SU-DHL-6 (cell line): Measurements from ENCODE around the gene CISTR.
A peak's percentile ranks its signal among the peaks of the same experiment; 100 is the strongest.

ENCODE experiments used
- H2AFZ ChIP-seq: fragments of 200-600 bp; sonication (generic); 2 replicates; pipeline ENCODE4 v1.6.1; 2014; ENCODE audit warnings: low read depth, mild to moderate bottlenecking, moderate library complexity, mixed read lengths, antibody characterized with exemption, low read length; ENCODE audit not compliant: severe bottlenecking
- H3F3A ChIP-seq: fragments of 200-600 bp; shearing (Covaris generic); 2 replicates; pipeline ENCODE4 v1.6.0; 2016; ENCODE audit warnings: antibody characterized with exemption, mild to moderate bottlenecking; ENCODE audit not compliant: insufficient read depth
- H3K27ac ChIP-seq: fragments of 200-600 bp; sonication (generic); 2 replicates; pipeline ENCODE4 v1.5.1; 2016; ENCODE audit warnings: low read depth, mild to moderate bottlenecking, low read length, moderate library complexity, mixed read lengths
- H3K27me3 ChIP-seq: fragments of 200-600 bp; sonication (generic), shearing (Covaris generic); 2 replicates; pipeline ENCODE4 v1.6.0; 2014; ENCODE audit warnings: mild to moderate bottlenecking, low read length
- H3K36me3 ChIP-seq: fragments of 200-600 bp; sonication (generic); 2 replicates; pipeline ENCODE4 v1.6.1; 2014; ENCODE audit warnings: mild to moderate bottlenecking, low read length, mixed read lengths
- H3K4me2 ChIP-seq: fragments of 300-600, 200-600 bp; shearing (Covaris generic), sonication (generic); 2 replicates; pipeline ENCODE4 v1.6.0; 2014; ENCODE audit warnings: low read length, low read depth, mild to moderate bottlenecking; ENCODE audit not compliant: poor library complexity, severe bottlenecking
- H3K4me3 ChIP-seq: fragments of 200-600 bp; sonication (generic); 2 replicates; pipeline ENCODE4 v1.5.1; 2014; ENCODE audit warnings: antibody characterized with exemption, low read length, mild to moderate bottlenecking, mixed read lengths; ENCODE audit not compliant: insufficient read depth, poor library complexity, severe bottlenecking
- H3K79me2 ChIP-seq: fragments of 200-600 bp; sonication (generic); 2 replicates; pipeline ENCODE4 v1.6.1; 2014; ENCODE audit warnings: mild to moderate bottlenecking, low read length, moderate library complexity; ENCODE audit not compliant: insufficient read depth
- H3K9ac ChIP-seq: fragments of 200-600 bp; sonication (generic); 2 replicates; pipeline ENCODE4 v1.7.0; 2014; ENCODE audit warnings: mild to moderate bottlenecking, low read length
- H3K9me2 ChIP-seq: fragments of 200-600 bp; sonication (generic); replicated peaks from 2 replicates; pipeline ENCODE4 v1.6.1; 2014; ENCODE audit warnings: low read length; ENCODE audit not compliant: insufficient read depth
- H3K9me3 ChIP-seq: fragments of 200-600 bp; sonication (generic); 2 replicates; pipeline ENCODE4 v1.6.1; 2014; ENCODE audit warnings: low read length, mixed read lengths; ENCODE audit not compliant: insufficient read depth
- H4K20me1 ChIP-seq: fragments of 200-600 bp; sonication (generic); 2 replicates; pipeline ENCODE4 v1.6.1; 2014; ENCODE audit warnings: low read depth, mild to moderate bottlenecking, antibody characterized with exemption, low read length, moderate library complexity, mixed read lengths
- EZH2phosphoT487 ChIP-seq: fragments of 200-600 bp; sonication (generic), shearing (Covaris generic); conservative IDR thresholded peaks from 2 replicates; pipeline ENCODE4 v1.6.1; 2018; ENCODE audit warnings: mild to moderate bottlenecking, antibody characterized with exemption, low read length, moderate library complexity, mixed read lengths
- TF ChIP-seq, protein P1 (sequence below): fragments of 200-600 bp; sonication (generic); IDR thresholded peaks from one replicate; pipeline ENCODE4 v1.5.1; 2017; ENCODE audit warnings: antibody characterized with exemption, mild to moderate bottlenecking, low read length, moderate library complexity; ENCODE audit not compliant: insufficient read depth, poor library complexity, severe bottlenecking

CISTR gene

DNA sequence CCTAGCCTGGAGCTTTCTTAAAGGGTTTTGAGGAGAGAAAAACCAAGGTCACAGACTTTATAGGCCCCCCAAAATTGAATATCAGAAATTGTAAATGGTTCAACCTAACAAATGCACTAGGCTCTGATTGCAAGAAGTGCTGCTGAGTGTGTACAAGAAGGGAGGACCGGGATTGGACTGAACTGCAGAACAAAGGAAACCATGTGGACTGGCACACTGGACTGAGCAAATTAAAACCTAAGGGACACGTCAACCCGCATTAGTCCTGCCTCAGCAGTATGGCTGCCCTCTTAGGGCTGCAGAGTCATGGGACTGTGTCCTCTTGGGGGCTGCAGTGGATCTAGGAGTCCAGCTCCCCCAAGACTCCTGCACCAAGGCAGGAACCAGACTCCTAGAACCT lies 842 bp upstream of the CISTR start:
- peaks cover 35% of the 10 kb centered on the region for H3F3A ChIP-seq
- H3K4me2 ChIP-seq = peak overlapping the region; percentile 65
- TF ChIP-seq EZH2phosphoT487 = no peak
- TF ChIP-seq, protein P1, sequence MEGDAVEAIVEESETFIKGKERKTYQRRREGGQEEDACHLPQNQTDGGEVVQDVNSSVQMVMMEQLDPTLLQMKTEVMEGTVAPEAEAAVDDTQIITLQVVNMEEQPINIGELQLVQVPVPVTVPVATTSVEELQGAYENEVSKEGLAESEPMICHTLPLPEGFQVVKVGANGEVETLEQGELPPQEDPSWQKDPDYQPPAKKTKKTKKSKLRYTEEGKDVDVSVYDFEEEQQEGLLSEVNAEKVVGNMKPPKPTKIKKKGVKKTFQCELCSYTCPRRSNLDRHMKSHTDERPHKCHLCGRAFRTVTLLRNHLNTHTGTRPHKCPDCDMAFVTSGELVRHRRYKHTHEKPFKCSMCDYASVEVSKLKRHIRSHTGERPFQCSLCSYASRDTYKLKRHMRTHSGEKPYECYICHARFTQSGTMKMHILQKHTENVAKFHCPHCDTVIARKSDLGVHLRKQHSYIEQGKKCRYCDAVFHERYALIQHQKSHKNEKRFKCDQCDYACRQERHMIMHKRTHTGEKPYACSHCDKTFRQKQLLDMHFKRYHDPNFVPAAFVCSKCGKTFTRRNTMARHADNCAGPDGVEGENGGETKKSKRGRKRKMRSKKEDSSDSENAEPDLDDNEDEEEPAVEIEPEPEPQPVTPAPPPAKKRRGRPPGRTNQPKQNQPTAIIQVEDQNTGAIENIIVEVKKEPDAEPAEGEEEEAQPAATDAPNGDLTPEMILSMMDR = no peak
- no peaks in the 10 kb centered on the region for H3K9me3 ChIP-seq
- H4K20me1 ChIP-seq = no peaks in the 10 kb centered on the region
- H3K27ac ChIP-seq = peak overlapping the region; percentile 87
- H3K9ac ChIP-seq = no peak overlapping the region
- no peak overlapping the region for H3K4me3 ChIP-seq
- no peaks in the 10 kb centered on the region for H3K27me3 ChIP-seq
- no peaks in the 10 kb centered on the region for H3K79me2 ChIP-seq
- no peak overlapping the region for H2AFZ ChIP-seq
- no peaks in the 10 kb centered on the region for H3K36me3 ChIP-seq
- no peaks in the 10 kb centered on the region for H3K9me2 ChIP-seq

DNA sequence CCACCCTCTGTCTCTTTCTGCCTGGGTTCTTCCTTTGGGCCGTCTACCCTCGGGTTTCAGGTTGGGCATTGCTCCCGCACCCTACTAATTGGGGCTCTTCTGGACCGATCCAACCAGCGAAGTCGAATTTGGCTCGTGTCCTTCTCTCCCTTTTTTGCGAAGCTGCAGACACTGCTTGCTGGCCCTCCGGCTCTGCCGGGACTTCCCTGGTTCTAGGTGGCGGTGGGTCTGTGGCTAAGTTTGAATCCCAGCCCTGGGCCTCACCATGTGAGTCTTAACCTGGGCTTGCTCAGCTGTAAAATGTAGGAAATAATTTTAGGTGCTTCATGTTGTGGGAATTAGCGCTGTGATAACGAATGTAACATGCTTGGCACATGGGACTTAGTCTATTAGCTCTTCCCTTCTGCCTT lies 418 bp upstream of the CISTR start:
- Histone ChIP-seq H3K9me3 (no peaks in the 10 kb centered on the region), H3K27me3 (no peaks in the 10 kb centered on the region), H3K27ac (peak overlapping the region; percentile 87), H3F3A (peaks cover 35% of the 10 kb centered on the region), H3K9ac (peak overlapping the region; percentile 52), H4K20me1 (no peaks in the 10 kb centered on the region), H3K79me2 (no peaks in the 10 kb centered on the region), H3K9me2 (no peaks in the 10 kb centered on the region), H3K4me3 (peak overlapping the region; percentile 16), H2AFZ (peak overlapping the region; percentile 69), H3K4me2 (peak overlapping the region; percentile 65), H3K36me3 (no peaks in the 10 kb centered on the region)
- no peak for TF ChIP-seq EZH2phosphoT487
- TF ChIP-seq, protein P1 = no peak

DNA sequence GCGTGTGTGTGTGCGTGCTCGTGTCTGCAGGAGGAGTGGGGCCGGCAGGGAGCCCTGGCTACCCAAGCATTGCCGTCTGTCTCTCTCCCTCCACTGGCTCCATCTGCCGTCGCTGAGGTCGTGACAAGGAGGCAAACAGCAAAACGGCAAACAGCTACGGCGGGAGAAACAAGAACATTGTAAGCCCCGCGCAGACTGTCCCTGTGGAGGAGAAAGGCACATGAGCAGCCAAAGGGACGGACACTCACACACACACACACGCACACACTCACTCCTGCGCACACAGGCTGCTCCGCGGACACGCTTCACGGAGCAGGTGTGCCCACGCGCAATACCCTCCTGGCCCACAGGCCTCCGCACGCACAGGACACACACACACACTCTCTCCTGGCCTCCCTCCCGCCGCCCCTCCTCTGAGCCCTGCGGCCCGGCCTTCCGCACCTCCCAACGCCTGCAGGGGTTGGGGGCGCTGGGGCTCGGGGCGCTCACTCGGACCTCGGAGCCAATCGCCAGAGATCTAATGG lies 905 bp downstream of the CISTR start:
- Histone ChIP-seq H3K36me3 (no peaks in the 10 kb centered on the region), H3K9me3 (no peaks in the 10 kb centered on the region), H4K20me1 (no peaks in the 10 kb centered on the region), H3K27me3 (no peaks in the 10 kb centered on the region), H3K9ac (peak overlapping the region; percentile 52), H2AFZ (peak overlapping the region; percentile 69), H3K4me3 (peak overlapping the region; percentile 16), H3F3A (peaks cover 35% of the 10 kb centered on the region), H3K79me2 (no peaks in the 10 kb centered on the region), H3K4me2 (peak overlapping the region; percentile 65), H3K9me2 (no peaks in the 10 kb centered on the region), H3K27ac (peak overlapping the region; percentile 87)
- TF ChIP-seq, protein P1 = no peak
- TF ChIP-seq EZH2phosphoT487 = no peak
